Measurements from ENCODE around the gene ONECUT3.

The ONECUT3 gene

DNA sequence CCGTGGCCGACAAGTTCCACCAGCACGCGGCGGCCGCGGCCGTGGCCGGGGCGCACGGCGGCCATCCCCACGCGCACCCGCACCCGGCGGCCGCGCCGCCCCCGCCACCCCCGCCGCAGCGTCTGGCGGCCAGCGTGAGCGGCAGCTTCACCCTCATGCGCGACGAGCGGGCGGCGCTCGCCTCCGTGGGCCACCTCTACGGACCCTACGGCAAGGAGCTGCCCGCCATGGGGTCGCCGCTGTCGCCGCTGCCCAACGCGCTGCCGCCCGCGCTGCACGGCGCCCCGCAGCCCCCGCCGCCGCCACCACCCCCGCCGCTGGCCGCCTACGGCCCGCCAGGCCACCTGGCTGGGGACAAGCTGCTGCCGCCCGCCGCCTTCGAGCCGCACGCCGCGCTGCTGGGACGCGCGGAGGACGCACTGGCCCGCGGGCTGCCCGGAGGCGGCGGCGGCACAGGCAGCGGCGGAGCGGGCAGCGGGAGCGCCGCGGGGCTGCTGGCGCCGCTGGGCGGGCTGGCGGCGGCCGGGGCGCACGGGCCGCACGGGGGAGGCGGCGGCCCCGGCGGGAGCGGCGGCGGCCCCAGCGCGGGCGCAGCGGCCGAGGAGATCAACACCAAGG, 821 bp downstream of the ONECUT3 start:
- TF ChIP-seq, protein P1, sequence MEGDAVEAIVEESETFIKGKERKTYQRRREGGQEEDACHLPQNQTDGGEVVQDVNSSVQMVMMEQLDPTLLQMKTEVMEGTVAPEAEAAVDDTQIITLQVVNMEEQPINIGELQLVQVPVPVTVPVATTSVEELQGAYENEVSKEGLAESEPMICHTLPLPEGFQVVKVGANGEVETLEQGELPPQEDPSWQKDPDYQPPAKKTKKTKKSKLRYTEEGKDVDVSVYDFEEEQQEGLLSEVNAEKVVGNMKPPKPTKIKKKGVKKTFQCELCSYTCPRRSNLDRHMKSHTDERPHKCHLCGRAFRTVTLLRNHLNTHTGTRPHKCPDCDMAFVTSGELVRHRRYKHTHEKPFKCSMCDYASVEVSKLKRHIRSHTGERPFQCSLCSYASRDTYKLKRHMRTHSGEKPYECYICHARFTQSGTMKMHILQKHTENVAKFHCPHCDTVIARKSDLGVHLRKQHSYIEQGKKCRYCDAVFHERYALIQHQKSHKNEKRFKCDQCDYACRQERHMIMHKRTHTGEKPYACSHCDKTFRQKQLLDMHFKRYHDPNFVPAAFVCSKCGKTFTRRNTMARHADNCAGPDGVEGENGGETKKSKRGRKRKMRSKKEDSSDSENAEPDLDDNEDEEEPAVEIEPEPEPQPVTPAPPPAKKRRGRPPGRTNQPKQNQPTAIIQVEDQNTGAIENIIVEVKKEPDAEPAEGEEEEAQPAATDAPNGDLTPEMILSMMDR (IDR thresholded peaks at IDR 0.05; ENCODE audit: low read depth, low read length) = no peak
- no peak overlapping the region for H3K4me3 ChIP-seq (ENCODE audit: low read depth, low read length)

DNA sequence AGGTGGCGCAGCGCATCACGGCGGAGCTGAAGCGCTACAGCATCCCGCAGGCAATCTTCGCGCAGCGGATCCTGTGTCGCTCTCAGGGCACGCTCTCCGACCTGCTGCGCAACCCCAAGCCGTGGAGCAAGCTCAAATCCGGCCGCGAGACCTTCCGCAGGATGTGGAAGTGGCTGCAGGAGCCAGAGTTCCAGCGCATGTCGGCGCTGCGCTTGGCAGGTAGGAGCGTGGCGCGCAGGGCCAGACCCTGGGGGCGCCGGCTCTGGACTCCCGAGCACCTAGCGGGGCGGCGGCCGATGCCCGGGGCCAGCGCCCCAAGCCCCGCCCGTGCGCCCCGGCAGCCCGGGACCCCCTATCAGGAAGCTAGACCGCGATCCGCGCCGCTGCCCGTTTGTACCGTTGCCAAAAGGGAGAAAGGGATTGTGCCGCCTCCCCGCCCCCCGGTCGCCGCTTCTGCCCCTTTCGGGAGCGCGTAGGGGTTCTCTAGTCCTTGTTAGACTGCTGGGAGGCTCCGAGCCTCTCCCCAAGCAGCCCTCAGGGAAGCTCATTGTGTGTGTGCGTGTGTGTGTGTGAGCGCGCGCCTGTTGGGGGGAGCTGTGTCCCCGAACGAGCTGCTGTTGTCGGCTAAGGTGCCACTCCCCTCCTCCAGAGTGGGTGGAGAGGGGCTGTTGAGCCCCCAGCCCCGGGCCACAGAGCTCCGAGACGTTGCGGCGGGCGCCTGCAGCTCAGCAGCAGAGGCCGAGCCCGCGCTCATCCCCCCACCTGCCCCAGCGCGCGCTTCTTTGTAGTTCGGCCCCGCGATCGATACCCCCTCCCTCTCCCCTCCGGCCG, 1.5 kb downstream of the ONECUT3 start:
- TF ChIP-seq, protein P1 (IDR thresholded peaks at IDR 0.05; ENCODE audit: low read depth, low read length) = no peak
- H3K4me3 ChIP-seq (ENCODE audit: low read depth, low read length) = no peak overlapping the region

DNA sequence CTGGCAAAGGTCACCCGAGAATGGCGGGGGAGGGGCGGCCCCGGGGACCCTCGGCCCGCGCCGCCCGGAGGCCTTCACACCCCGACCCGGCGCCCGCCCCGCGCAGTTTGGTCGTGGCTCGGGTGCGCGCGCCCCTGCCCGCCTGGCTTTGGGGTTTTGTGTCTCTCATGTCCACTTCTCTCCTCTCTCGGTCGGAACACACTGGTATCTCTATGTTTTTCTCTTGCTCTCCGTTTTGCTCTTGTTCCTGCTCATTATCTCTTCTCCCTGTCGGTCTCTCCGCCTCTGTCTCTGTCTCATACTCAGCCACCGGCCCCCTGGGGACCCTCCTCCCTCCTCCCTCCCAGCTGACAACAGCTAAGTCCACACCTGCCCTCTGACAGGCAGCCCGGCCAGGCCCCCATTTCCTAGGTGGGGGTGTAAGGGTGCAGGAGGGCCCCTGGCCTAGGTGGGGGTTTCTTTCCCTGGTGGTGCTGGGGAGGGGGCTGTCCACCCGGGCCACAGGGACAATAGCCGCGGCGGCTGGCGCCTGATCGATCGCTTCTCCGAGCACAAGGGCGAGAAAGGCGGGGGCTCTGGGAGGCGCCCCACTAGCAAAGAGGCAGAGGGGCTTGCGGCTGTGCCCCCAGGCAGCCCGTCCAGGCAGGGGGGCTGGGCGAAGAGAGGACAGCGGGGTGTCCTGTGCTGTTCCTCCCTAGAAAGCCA, 2.3 kb downstream of the ONECUT3 start:
- TF ChIP-seq, protein P1 (IDR thresholded peaks at IDR 0.05; ENCODE audit: low read depth, low read length) = no peak
- no peak overlapping the region for H3K4me3 ChIP-seq (ENCODE audit: low read depth, low read length)

DNA sequence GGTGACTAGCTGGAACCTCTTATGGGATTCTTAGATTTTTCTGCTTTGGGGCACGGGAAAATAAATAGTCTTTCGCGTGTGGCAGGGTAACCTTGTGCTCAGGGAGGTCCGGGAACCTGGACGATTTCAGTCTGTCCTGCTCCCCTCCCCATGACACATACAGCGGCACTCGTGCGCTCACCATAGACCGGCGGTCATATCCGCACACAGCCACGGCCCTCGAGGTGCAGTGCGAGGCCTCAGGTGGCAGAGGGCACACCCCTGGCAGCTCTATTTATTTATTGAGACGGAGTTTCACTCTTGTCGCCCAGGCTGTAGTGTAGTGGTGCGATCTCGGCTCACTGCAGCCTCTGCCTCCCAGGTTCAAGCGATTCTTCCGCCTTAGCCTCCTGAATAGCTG, 3.0 kb downstream of the ONECUT3 start:
- H3K4me3 ChIP-seq (ENCODE audit: low read depth, low read length) = no peak overlapping the region
- TF ChIP-seq, protein P1 (IDR thresholded peaks at IDR 0.05; ENCODE audit: low read depth, low read length) = no peak

DNA sequence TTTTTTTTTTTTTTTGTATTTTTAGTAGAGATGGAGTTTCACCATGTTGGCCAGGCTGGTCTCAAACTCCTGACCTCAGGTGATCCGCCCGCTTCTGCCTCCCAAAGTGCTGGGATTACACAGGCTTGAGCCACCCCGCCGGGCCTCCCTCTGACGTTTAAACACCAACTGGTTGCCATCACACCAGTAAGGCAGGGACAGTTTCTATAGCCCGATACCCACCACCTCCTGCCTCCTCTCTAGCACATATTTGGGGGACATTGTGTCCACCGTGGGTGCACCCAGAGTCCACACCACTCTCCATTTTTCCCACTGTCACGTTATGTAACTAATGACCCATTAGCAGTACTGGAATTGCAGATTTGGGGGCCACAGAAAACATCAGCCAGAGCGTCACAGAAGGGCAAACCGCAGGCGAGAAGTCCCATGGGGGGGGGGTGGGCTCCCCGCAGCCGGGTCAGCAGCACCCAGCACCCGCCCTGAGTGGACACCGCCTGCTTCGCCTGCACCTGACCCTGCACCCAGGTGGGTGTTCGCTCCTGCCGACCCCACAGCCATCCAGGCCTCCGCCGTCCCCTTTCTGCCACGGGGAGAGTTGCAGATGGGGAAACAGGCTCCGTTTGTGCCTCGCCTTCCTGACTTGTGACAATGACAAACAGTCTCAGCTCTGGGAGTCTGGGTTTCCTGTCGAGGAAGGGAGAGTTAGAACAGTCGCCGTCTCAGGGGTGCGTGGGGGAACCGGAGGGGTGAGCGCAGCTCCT, 3.6 kb downstream of the ONECUT3 start:
- H3K4me3 ChIP-seq (ENCODE audit: low read depth, low read length) = no peak overlapping the region
- TF ChIP-seq, protein P1 (IDR thresholded peaks at IDR 0.05; ENCODE audit: low read depth, low read length) = no peak

DNA sequence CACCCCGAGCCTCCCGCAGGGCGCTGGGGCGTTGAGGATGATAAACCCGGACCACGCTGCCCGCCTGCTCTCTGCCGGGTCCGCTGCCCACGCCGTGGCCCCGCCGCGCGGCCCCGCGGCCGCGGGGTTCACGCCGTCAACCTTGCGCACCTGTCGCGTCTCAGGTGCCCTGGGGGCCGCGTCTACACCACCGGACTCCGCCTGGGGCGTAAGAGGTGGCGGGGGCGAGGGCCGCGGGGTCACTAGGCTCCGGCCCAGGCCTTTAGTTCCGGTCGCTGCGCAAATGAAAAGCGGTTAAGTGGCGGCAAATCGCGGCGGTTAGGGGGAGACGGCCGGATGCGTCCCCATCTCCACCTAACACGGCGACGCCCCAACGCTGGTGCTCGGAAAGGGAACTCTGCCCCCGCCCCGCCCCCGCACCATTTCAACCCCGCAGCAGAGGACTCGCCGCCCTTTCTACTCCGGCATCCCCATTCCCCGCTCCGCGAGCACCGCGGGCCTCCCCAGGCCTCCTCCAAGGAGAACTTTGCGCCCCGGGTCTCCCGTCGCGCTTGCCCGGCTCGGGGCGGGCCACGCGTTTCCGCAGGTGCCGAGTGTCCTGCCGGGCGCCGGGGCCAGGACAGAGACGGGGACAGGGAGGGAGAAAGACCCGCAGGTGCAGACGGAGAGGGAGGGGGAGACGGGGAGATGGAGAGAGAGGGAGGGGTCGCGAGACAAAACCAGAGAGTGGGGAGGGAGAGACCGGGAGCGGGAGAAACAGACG, 4.3 kb downstream of the ONECUT3 start:
- no peak overlapping the region for H3K4me3 ChIP-seq (ENCODE audit: low read depth, low read length)
- TF ChIP-seq, protein P1 (IDR thresholded peaks at IDR 0.05; ENCODE audit: low read depth, low read length) = no peak

Data from WI38 (cell line).